HL-60 (cell line): ENCODE measurements around the gene VWA3B.

Experiments
- DNase-seq, 2 experiments: peaks; one replicate each; pipeline ENCODE4 v3.0.0-alpha.2; 2010 to 2020; ENCODE audit warnings: low read depth in 1 of 2, low spot score in 1 of 2
- H3K27ac ChIP-seq: fragments of 250-450 bp; sonication (Bioruptor Pico); replicated peaks from 2 replicates; pipeline ENCODE4 v1.5.1; 2020; ENCODE audit warnings: mild to moderate bottlenecking, moderate library complexity
- H3K27me3 ChIP-seq: fragments of 250-450 bp; sonication (Bioruptor Pico); 2 replicates; pipeline ENCODE4 v1.5.1; 2021; ENCODE audit warnings: mild to moderate bottlenecking, moderate library complexity; ENCODE audit not compliant: insufficient read depth, poor library complexity, severe bottlenecking
- H3K4me3 ChIP-seq: replicated peaks from 2 replicates; pipeline ENCODE4 v1.5.1; 2011; ENCODE audit warnings: mild to moderate bottlenecking, control low read depth, low read length; ENCODE audit not compliant: insufficient read depth
- CTCF ChIP-seq: IDR thresholded peaks from one replicate; pipeline ENCODE4 v1.5.1; 2011; ENCODE audit warnings: low read length, control low read depth, inconsistent platforms; ENCODE audit not compliant: insufficient read depth
- GABPA ChIP-seq: IDR thresholded peaks from 2 replicates; pipeline ENCODE4 v1.6.1; 2012; ENCODE audit warnings: low read depth
- POLR2AphosphoS5 ChIP-seq: IDR thresholded peaks from 2 replicates; pipeline ENCODE4 v1.6.1; 2012; ENCODE audit warnings: low read depth
- REST ChIP-seq: IDR thresholded peaks from 2 replicates; pipeline ENCODE4 v1.6.1; 2012; ENCODE audit warnings: low read depth; ENCODE audit not compliant: insufficient replicate concordance
- SPI1 ChIP-seq: IDR thresholded peaks from 2 replicates; pipeline ENCODE4 v1.6.1; 2012; ENCODE audit warnings: low read depth, mild to moderate bottlenecking, borderline replicate concordance

The VWA3B gene

GRCh38 chr2:98161186-98161585 is 74.2 kb downstream of the VWA3B start:
- TF ChIP-seq POLR2AphosphoS5, result no peak
- no peak for TF ChIP-seq GABPA
- TF ChIP-seq CTCF, result no peak
- no peak for TF ChIP-seq SPI1
- TF ChIP-seq REST, result no peak
- no peak overlapping the region for H3K27ac ChIP-seq
- DNase-seq, result no peak
- H3K4me3 ChIP-seq, result no peak overlapping the region
- H3K27me3 ChIP-seq, result no peaks in the 10 kb centered on the region

GRCh38 chr2:98164256-98164655 is 77.3 kb downstream of the VWA3B start:
- Histone ChIP-seq H3K4me3 (no peak overlapping the region), H3K27me3 (no peaks in the 10 kb centered on the region), H3K27ac (no peak overlapping the region)
- TF ChIP-seq POLR2AphosphoS5, result no peak
- no peak for TF ChIP-seq SPI1
- TF ChIP-seq CTCF, result no peak
- TF ChIP-seq REST, result no peak
- no peak for TF ChIP-seq GABPA
- DNase-seq, result no peak

- no peak for TF ChIP-seq REST
- Histone ChIP-seq H3K4me3 (no peak overlapping the region), H3K27me3 (no peaks in the 10 kb centered on the region), H3K27ac (no peak overlapping the region)
- DNase-seq, result no peak
These were observed 78.6 kb downstream of the VWA3B start for GRCh38 chr2:98165516-98166071.
